ENCODE results near the gene CDKL4.

- no peak for TF ChIP-seq CTCF (IDR thresholded peaks at IDR 0.05)
- TF ChIP-seq POLR2AphosphoS5 (IDR thresholded peaks at IDR 0.05), result no peak
These were observed 114.8 kb downstream of the CDKL4 start for GRCh38 chr2:39128919-39129391.
